Adrenal gland (tissue), 5 donors: ENCODE measurements around the gene PTPRN2.

Experiments
- CTCF ChIP-seq, 6 experiments: fragments of 450-650 bp in 4 of 6; fragments of 200-600 bp in 2 of 6; sonication (generic) in 1 of 6; IDR thresholded peaks; 1 replicate in 5 of 6; 2 replicates in 1 of 6; pipeline versions ENCODE4 v1.5.1 to v1.8.0; 2016 to 2021; ENCODE audit warnings: antibody characterized with exemption in 6 of 6, mild to moderate bottlenecking in 2 of 6, moderate library complexity in 1 of 6
- POLR2A ChIP-seq, 2 donors: fragments of 450-650 bp; IDR thresholded peaks; one replicate each; pipeline ENCODE4 v1.6.1; 2017; ENCODE audit warnings: antibody characterized with exemption in 2 of 2, mild to moderate bottlenecking in 2 of 2, moderate library complexity in 1 of 2
- donor health status: DM: no; HTN: no; CAD: no.

GRCh38 chr7:158419238-158419785, 168.3 kb downstream of the PTPRN2 start:
- no peak for TF ChIP-seq CTCF (IDR thresholded peaks at IDR 0.05)
- TF ChIP-seq POLR2A (IDR thresholded peaks at IDR 0.05) = no peak
